ENCODE results near the gene MRNIP.

MRNIP gene

DNA sequence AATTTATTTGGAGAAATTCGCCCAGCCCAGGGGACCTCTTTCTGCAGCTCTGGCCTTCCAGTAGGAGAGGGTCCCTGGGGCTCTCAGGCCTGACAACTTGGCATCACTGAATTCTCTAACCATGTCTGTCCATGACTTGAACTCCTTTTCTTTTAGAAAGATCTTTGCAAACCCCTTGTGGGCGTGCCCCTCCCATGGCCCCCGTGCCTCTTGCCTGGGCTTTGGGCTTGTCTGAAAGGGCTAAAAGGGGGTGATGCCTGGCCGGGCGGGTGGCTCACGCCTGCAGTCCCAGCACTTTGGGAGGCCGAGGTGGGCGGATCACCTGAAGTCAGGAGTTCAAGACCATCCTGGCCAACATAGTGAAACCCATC is 41.2 kb downstream of the MRNIP start:
- H3K4me3 ChIP-seq (ENCODE audit: low read depth in 1 of 2, low read length in 2 of 2): peak overlapping the region; percentile 49 to 50
- H3K27me3 ChIP-seq (ENCODE audit: control insufficient read depth in 1 of 2, insufficient read depth in 2 of 2, low read length in 2 of 2): no peaks in the 10 kb centered on the region
- peaks cover 12% of the 10 kb centered on the region for H3K36me3 ChIP-seq (ENCODE audit: insufficient read depth, low read length)
- peak overlapping the region; percentile 72 for H3K27ac ChIP-seq (ENCODE audit: low read depth, low read length)
- no peaks in the 10 kb centered on the region for H3K9me3 ChIP-seq (ENCODE audit: low read length)
- peaks cover 33% of the 10 kb centered on the region for H3K4me1 ChIP-seq (ENCODE audit: insufficient read depth, low read length)
- H3K9ac ChIP-seq (ENCODE audit: low read length): no peak overlapping the region

- Histone ChIP-seq H3K27ac (ENCODE audit: low read depth, low read length) (peak overlapping the region; percentile 72), H3K36me3 (ENCODE audit: insufficient read depth, low read length) (peaks cover 6% of the 10 kb centered on the region), H3K4me1 (ENCODE audit: insufficient read depth, low read length) (peaks cover 28% of the 10 kb centered on the region), H3K27me3 (ENCODE audit: control insufficient read depth in 1 of 2, insufficient read depth in 2 of 2, low read length in 2 of 2) (no peaks in the 10 kb centered on the region), H3K4me3 (ENCODE audit: low read depth in 1 of 2, low read length in 2 of 2) (peak overlapping the region; percentile 49 to 50), H3K9ac (ENCODE audit: low read length) (no peak overlapping the region), H3K9me3 (ENCODE audit: low read length) (no peaks in the 10 kb centered on the region)
These were observed 41.7 kb downstream of the MRNIP start for GRCh38 chr5:179816796-179817469.

- Histone ChIP-seq H3K27me3 (ENCODE audit: control insufficient read depth in 1 of 2, insufficient read depth in 2 of 2, low read length in 2 of 2) (no peaks in the 10 kb centered on the region), H3K36me3 (ENCODE audit: insufficient read depth, low read length) (peaks cover 5% of the 10 kb centered on the region), H3K27ac (ENCODE audit: low read depth, low read length) (peak overlapping the region; percentile 72), H3K9me3 (ENCODE audit: low read length) (no peaks in the 10 kb centered on the region), H3K9ac (ENCODE audit: low read length) (no peak overlapping the region), H3K4me3 (ENCODE audit: low read depth in 1 of 2, low read length in 2 of 2) (peak overlapping the region; percentile 49 to 50), H3K4me1 (ENCODE audit: insufficient read depth, low read length) (peaks cover 27% of the 10 kb centered on the region)
These were observed 42.2 kb downstream of the MRNIP start for GRCh38 chr5:179816401-179816795.

GRCh38 chr5:179815491-179816249 is 42.9 kb downstream of the MRNIP start:
- Histone ChIP-seq H3K9ac (ENCODE audit: low read length) (no peak overlapping the region), H3K4me3 (ENCODE audit: low read depth in 1 of 2, low read length in 2 of 2) (no peak overlapping the region), H3K9me3 (ENCODE audit: low read length) (no peaks in the 10 kb centered on the region), H3K27ac (ENCODE audit: low read depth, low read length) (no peak overlapping the region), H3K36me3 (ENCODE audit: insufficient read depth, low read length) (peaks cover 5% of the 10 kb centered on the region), H3K27me3 (ENCODE audit: control insufficient read depth in 1 of 2, insufficient read depth in 2 of 2, low read length in 2 of 2) (no peaks in the 10 kb centered on the region), H3K4me1 (ENCODE audit: insufficient read depth, low read length) (peaks cover 27% of the 10 kb centered on the region)

DNA sequence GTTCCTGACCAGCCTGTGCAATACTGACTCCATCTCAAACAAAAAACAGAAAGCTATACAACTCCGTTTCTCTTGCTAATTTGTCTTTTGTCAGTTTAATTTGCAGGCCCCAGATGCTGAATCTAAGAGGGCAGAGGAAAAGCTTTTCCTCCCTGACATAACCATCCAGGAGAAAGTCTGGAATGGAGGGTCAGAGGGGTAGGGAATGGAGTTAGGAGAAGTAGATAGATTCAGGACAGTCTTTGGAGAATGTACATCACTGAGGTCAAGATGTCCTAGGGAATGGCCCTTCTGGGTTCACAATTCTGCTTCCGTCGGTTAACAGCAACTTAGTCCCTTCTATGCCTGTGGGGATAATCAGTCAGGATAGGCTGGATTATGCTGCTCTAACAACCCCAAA is 44.5 kb downstream of the MRNIP start:
- Histone ChIP-seq H3K27ac (ENCODE audit: low read depth, low read length) (no peak overlapping the region), H3K4me3 (ENCODE audit: low read depth in 1 of 2, low read length in 2 of 2) (no peak overlapping the region), H3K36me3 (ENCODE audit: insufficient read depth, low read length) (peaks cover 5% of the 10 kb centered on the region), H3K4me1 (ENCODE audit: insufficient read depth, low read length) (peaks cover 15% of the 10 kb centered on the region), H3K27me3 (ENCODE audit: control insufficient read depth in 1 of 2, insufficient read depth in 2 of 2, low read length in 2 of 2) (no peaks in the 10 kb centered on the region), H3K9ac (ENCODE audit: low read length) (no peak overlapping the region), H3K9me3 (ENCODE audit: low read length) (no peaks in the 10 kb centered on the region)

DNA sequence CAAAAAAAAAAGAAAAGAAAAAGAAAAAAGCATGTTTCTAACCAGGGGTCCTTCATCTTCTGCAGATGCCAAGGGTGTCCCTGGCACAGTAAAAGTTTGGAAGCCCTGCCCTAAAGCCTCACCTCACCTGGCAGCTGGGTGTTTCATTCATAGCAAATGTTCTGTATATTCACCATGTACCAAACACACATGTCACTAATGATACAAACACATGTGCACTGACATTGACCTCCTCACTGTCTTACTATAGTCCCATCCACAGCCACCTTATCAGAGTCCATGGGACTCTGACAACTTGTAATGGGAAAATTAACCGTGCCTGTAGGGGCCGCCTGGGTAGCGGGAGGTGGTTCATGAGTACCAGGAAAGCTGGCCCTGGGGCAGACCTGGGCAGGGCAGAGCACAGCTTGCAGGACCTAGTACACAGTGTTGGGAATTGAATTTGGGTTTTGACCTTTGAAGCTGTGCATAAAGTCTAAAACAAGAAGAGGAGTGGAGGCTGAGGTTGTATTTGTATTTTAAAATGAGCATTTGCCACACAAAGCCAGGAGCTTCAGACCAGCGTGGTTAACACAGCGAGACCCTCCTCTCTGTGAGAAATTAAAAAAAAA is 45.5 kb downstream of the MRNIP start:
- Histone ChIP-seq H3K27ac (ENCODE audit: low read depth, low read length) (no peak overlapping the region), H3K9me3 (ENCODE audit: low read length) (no peaks in the 10 kb centered on the region), H3K4me1 (ENCODE audit: insufficient read depth, low read length) (peaks cover 8% of the 10 kb centered on the region), H3K9ac (ENCODE audit: low read length) (no peak overlapping the region), H3K36me3 (ENCODE audit: insufficient read depth, low read length) (peaks cover 5% of the 10 kb centered on the region), H3K4me3 (ENCODE audit: low read depth in 1 of 2, low read length in 2 of 2) (no peak overlapping the region), H3K27me3 (ENCODE audit: control insufficient read depth in 1 of 2, insufficient read depth in 2 of 2, low read length in 2 of 2) (no peaks in the 10 kb centered on the region)

DNA sequence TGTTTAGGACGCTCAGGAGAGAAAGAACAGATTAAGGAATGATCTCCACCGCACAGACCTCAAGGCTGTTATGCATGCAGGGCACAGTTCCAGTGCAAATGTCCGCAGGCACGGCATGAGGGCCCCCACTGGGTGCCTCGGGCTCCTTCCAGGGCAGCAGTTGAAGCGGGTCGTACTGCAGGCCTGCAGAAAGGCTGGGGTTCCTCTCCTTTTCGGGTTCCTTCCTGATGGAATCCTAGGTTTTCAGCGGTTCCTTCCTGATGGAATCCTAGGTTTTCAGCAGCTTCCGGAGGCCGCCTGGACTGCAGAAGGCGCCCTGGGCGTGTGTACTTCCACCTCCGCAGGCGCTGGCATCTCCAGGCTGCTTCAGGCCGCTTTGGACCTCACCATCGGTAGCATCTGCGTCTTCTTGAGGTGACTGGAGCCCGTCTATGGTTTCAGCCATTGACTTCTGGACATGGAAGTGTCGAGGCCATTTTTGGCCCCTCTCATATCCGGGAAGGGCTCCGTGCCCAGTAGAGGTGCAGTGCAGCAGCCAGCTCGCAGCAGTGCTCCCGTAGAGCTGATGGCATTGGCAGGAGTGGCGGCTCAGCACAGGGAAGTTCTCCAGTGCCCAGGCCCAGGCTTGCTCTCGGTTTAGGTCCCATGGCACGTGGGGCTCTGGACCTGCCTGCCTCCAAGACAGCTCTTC is 46.3 kb downstream of the MRNIP start:
- Histone ChIP-seq H3K36me3 (ENCODE audit: insufficient read depth, low read length) (peaks cover 5% of the 10 kb centered on the region), H3K27me3 (ENCODE audit: control insufficient read depth in 1 of 2, insufficient read depth in 2 of 2, low read length in 2 of 2) (no peaks in the 10 kb centered on the region), H3K4me1 (ENCODE audit: insufficient read depth, low read length) (peaks cover under 1% of the 10 kb centered on the region), H3K4me3 (ENCODE audit: low read depth in 1 of 2, low read length in 2 of 2) (no peak overlapping the region), H3K9ac (ENCODE audit: low read length) (no peak overlapping the region), H3K27ac (ENCODE audit: low read depth, low read length) (no peak overlapping the region), H3K9me3 (ENCODE audit: low read length) (no peaks in the 10 kb centered on the region)

DNA sequence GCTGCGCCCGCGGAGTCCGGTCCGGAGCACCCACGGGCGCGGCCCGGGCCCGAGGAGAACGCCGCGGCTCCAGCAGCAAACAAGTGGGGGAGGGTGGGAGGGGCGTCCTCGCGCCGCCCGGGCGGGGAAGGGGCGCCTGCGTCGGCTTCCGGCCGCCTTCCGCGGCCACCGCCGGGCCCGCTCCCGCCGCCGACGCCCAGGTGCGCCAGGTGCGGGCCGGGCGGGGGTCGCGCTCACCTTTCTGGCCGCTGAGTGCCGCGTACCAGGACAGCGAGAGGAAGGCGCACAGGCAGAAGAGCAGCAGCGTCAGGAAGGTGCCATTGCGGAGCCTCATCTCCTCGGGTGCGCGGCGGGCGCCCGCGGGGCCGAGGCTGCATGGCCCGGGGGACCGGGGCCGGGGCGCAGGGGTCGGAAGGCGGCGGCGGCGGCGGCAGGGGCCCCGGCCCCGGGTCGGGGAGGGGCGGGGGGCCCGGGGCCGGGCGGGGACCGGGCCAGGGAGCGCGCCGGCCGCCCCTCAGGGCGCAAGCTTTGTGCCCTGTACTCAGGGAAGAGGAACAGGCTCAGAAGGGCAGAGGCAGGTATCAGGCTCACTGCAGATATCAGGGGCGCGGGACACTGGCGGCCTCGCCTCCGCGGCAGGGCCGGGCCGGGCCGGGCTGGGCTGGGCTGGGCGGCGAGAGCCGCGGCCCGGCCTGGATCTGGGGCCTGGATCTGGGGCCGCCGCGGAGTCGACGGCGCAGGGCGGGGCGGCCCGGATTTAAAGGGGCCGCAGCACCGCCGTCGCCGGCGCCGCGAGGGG is 52.2 kb downstream of the MRNIP start, which contains the start of gene MGAT4B:
TSS of gene MGAT4B (minus strand) at position 617 of the 799 bp plus-strand sequence. CDS start at position 334, 283 bp downstream.
- Histone ChIP-seq H3K9ac (ENCODE audit: low read length) (no peak within 1 kb of the TSS), H3K27me3 (ENCODE audit: control insufficient read depth in 1 of 2, insufficient read depth in 2 of 2, low read length in 2 of 2) (no peaks in the 10 kb centered on the region), H3K4me3 (ENCODE audit: low read depth in 1 of 2, low read length in 2 of 2) (peak within 1 kb of the TSS; percentile 60 to 94), H3K4me1 (ENCODE audit: insufficient read depth, low read length) (peaks cover 32% of the 10 kb centered on the region), H3K36me3 (ENCODE audit: insufficient read depth, low read length) (peaks cover 9% of the 10 kb centered on the region), H3K9me3 (ENCODE audit: low read length) (no peaks in the 10 kb centered on the region), H3K27ac (ENCODE audit: low read depth, low read length) (peak within 1 kb of the TSS; percentile 91)

GRCh38 chr5:179805529-179806249 is 52.9 kb downstream of the MRNIP start:
- Histone ChIP-seq H3K9me3 (ENCODE audit: low read length) (no peaks in the 10 kb centered on the region), H3K27me3 (ENCODE audit: control insufficient read depth in 1 of 2, insufficient read depth in 2 of 2, low read length in 2 of 2) (no peaks in the 10 kb centered on the region), H3K4me1 (ENCODE audit: insufficient read depth, low read length) (peaks cover 32% of the 10 kb centered on the region), H3K36me3 (ENCODE audit: insufficient read depth, low read length) (peaks cover 9% of the 10 kb centered on the region), H3K27ac (ENCODE audit: low read depth, low read length) (peak overlapping the region; percentile 75), H3K4me3 (ENCODE audit: low read depth in 1 of 2, low read length in 2 of 2) (peak overlapping the region; percentile 60 to 94), H3K9ac (ENCODE audit: low read length) (peak overlapping the region; percentile 54)

DNA sequence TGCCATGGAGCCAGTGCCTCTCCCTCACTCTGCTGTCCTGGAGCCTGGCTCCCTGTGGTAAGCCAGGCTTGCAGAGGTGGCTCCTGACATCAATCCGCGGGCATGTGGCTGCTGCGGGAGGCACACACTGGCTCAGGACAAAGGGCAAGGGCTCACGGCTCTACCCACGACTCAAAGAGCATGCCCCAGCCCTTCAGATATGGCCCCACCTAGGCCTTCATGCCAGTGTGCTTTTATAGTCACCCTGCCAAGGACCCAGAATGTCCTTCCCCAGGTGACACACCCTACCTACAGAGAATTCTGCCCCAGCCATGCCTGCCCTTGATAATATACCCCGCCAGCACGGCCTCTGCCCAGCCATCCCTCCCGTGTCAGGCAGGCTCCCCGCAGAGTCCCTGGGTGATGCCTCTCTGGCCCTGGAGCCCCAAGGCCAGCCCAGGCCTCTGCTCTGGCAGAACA is 53.5 kb downstream of the MRNIP start:
- Histone ChIP-seq H3K27ac (ENCODE audit: low read depth, low read length) (peak overlapping the region; percentile 75), H3K27me3 (ENCODE audit: control insufficient read depth in 1 of 2, insufficient read depth in 2 of 2, low read length in 2 of 2) (no peaks in the 10 kb centered on the region), H3K9ac (ENCODE audit: low read length) (peak overlapping the region; percentile 54), H3K4me1 (ENCODE audit: insufficient read depth, low read length) (peaks cover 32% of the 10 kb centered on the region), H3K36me3 (ENCODE audit: insufficient read depth, low read length) (peaks cover 13% of the 10 kb centered on the region), H3K4me3 (ENCODE audit: low read depth in 1 of 2, low read length in 2 of 2) (peak overlapping the region; percentile 60 to 94), H3K9me3 (ENCODE audit: low read length) (no peaks in the 10 kb centered on the region)

Data from muscle layer of colon (tissue), 2 donors.